DMS114 treated with DMSO at 0.1 percent for 48 hours (cell line): ENCODE data around the gene RIPOR2.

Experiments used
- DNase-seq: peaks from one replicate; lab custom pipeline; 2025; ENCODE audit not compliant: unreplicated experiment; lab: John Stamatoyannopoulos, UW

The RIPOR2 gene

DNA sequence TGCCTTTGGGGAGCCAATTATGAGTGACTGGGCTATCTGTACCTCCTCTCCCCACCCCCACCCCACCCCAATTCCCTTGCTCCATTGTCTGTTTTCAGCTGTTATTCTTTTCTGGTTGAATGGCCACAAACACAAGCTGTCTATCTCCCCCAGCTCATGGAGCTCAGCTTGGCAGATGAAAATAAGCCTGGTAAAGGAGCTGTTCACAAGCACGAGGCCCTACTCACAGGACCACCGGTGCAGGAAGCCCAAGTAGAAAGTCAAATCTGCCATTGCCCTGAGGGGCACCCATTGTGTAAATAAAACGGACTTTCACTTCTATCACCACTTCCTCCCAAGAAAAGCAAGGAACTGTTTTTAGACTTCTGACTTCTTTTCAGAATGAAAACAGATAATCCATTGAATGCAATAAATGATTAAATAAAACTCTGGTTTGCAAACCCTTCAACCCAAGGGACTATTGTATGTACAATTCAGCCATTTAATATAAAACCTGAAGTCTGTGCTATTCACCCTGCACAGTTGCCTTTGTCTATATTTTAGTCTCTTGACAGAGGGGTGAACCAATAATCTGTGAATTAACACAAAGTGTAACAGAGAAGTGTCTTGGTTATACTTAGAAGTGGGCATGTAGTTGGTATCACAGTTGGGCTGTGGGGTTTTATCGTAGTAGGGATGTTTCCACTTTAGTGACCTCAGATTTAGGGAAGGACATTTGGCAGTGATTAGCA is 27.7 kb downstream of the RIPOR2 start:
- no peak for DNase-seq

DNA sequence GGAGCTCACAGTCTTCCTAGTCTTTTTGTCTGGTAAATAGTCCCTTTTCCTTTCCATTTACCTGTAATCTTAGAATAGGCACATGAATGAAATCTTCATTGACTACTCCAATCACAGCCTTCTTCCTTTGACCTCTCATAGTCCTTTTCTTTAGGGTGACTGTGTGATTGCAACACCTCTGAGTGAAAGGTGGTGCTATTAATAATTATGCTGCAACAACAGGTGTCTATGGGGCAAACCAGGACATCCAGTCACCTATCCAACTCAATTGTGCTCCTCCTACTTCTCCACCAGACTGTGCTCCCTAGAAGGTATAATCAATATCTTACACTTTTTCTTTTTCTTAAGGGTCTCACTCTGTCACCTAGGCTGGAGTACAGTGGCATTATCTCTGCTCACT is 29.4 kb downstream of the RIPOR2 start:
- DNase-seq: no peak

DNA sequence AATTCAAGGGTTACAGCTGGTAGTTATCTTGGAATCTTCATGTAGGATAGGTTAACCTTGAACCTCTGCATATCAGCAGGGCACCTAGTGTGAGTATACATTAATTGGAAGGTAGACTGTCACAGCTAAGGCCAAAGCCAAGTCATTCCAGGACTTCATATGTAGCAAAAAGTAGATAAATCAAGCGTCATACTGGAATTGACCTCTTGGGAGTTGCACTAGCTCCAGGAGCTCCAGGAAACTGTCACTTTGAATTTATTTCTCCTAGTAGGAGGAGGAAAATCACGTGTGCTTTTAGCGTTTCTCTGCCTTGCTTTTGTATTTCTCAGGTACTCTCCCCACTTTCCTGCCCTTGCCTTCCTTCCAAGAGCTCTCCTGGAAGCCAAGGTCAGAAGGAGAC is 30.3 kb downstream of the RIPOR2 start:
- no peak for DNase-seq

GRCh38 chr6:24903681-24904080 is 32.1 kb downstream of the RIPOR2 start:
- no peak for DNase-seq

- DNase-seq: no peak
Observed at GRCh38 chr6:24902782-24903181, 33.0 kb downstream of the RIPOR2 start.

- DNase-seq: no peak
Observed at GRCh38 chr6:24901698-24902328, 33.9 kb downstream of the RIPOR2 start.

- no peak for DNase-seq
Observed at GRCh38 chr6:24900917-24901697, 34.7 kb downstream of the RIPOR2 start.

- no peak for DNase-seq
Observed at GRCh38 chr6:24899997-24900325, 35.8 kb downstream of the RIPOR2 start.

GRCh38 chr6:24899136-24899996 is 36.4 kb downstream of the RIPOR2 start:
- DNase-seq: no peak

- no peak for DNase-seq
Observed at GRCh38 chr6:24898676-24899075, 37.1 kb downstream of the RIPOR2 start.

DNA sequence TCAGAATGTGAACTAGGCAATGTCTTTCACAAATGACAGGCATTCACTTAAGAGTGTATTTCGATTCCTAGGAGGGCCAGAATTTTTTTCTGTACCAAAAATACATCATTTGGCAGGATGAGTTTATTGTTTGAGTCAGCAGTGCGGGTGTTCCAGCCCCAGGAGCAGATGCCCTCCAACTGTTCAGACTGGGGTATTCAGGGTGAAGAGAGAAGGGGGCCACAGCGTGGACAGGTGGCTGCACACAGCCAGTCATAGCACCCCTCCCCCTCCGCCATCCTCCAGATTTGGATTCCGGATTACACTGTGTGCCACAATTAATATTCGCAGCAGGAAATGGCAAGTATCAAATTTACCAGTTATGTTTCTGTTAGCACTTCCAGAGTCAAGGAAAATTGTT is 38.6 kb downstream of the RIPOR2 start:
- DNase-seq: no peak

- no peak for DNase-seq
Observed at GRCh38 chr6:24893342-24893850, 42.4 kb downstream of the RIPOR2 start.

DNA sequence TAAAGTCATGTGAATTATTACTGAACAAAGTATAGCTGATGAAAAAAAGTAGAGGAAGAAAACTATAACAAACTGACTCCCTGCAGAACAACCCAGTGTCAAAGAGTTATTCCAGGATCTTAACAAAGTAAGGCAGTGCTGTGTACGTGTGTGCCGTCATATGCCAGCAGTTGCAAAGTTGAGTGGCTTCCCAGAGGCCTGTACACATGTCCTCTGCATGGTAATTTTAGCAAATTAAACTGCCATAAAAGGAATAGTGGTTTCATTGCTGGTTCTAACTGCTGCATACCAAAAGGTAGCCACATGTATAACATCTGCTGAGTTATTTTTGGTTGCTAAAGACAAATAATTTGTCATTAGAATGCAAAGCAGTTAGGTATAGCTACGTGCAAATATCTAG is 44.8 kb downstream of the RIPOR2 start:
- no peak for DNase-seq

GRCh38 chr6:24890471-24890870 is 45.3 kb downstream of the RIPOR2 start:
- no peak for DNase-seq

DNA sequence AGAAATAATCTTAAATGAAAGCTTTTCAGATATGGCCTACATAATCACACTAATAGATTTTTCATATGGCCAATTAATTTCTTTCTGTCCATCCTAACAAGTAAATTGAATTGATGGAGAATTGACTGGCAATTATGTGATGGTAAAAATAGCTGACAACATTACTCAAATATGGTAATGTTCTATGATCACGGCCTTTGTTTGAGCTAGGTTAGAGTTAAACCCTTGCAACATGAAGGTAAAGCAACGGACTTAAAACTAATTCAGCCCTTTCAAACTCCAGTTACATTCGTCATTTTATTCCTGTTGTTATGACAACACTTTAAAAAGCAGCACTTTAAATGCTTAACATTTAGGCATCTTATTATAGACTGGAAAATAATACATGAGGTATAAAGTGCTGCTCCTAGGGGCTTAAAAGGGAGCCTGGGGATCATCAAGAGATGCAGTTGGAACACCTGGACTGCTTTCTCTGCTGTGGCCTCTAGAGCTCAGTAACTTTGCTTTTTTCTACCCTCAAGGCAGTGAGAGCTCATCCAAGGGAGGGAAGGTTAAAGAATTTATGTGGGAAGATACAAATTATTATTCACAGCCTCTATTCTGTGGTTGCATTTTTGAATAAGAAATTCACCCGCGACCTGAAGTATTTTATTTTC is 46.9 kb downstream of the RIPOR2 start:
- no peak for DNase-seq

- DNase-seq: no peak
Observed at GRCh38 chr6:24887545-24888140, 48.1 kb downstream of the RIPOR2 start.

DNA sequence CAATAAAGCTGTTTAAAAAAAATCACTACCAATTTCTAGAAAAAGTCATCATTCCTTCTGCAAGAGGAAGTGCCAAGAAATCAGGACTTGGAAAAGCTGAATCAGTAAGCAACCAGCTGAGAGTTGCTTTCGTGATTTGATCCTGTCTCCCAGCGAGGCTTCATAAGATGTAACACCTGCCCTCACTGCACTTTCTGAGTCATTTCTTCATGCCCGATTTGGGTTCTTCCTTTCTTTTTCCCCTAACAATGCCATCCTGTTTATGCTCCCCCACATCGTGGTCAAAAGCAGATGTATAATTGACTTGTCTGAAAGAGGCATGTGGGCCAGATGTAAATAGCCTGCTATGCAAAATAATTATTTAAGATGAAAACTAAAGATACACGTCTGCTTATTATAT is 52.1 kb downstream of the RIPOR2 start:
- no peak for DNase-seq

DNA sequence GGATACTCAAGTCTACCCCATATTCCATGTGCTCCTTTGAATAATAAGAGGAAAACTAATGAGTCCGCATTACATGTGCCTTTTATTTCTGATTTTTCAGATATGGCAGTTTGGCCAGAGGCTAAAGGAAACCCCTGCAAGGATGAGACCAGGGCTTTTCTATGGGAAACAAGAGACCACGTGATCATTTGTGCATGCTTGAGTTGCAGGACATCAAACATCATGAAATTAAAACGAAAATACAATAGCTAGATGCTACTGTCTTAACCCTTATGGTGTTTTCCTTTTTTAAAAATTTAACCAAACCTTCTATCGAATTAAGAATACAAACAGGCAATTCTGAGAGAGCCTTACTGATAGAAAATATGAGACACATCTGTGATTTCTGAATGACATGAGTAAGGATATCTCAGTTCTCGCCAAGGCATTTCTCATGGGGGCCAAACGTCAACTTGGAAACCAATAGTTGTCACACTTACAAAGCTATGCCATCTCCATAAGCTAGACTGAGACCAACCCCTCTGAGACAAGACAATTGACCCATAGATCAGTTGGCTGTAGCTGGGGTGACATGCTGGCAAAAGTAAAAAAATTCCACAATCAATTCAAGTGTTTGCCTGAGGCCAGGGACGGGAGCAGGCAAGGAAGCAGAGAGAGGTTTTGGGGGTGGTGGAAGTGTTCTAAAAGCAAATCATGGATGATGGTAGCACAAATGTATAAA is 52.8 kb downstream of the RIPOR2 start:
- no peak for DNase-seq

DNA sequence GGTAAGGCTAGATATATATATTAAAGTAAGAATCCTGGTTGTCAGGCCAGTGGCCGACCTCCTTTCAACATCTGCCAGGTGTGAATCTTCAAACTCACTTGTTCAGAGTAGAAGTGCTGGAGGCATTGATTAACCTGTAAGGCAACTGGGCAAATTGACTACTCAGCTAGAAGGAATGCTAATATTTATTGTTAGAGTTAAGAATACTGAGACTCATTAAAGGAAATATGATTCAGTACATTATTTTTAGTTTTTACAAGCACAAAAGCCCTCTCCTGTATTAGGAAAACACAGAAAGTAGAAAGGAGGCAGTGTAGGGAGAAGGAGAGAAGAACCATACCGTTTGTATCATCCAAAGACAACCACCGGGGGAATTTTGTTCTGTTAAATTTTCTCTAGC is 53.5 kb downstream of the RIPOR2 start:
- no peak for DNase-seq

- DNase-seq: no peak
Observed at GRCh38 chr6:24881376-24881775, 54.4 kb downstream of the RIPOR2 start.
